Neural progenitor cell (in vitro differentiated cells): Measurements from ENCODE around the gene THYN1.
"Not testable (repeated sequence)": the region's sequence is repeated elsewhere in the genome, so short reads cannot be mapped to it uniquely, and the experiment has no call there.

Experiments
- EZH2 ChIP-seq: fragments of 200-600 bp; sonication (generic); IDR thresholded peaks from 2 replicates; pipeline ENCODE4 v1.6.1; 2017; ENCODE audit warnings: antibody characterized with exemption, mild to moderate bottlenecking, moderate library complexity
- TF ChIP-seq, protein P1 (sequence below): fragments of 200-600 bp; sonication (generic); IDR thresholded peaks from 2 replicates; pipeline ENCODE4 v1.5.1; 2017; ENCODE audit warnings: antibody characterized with exemption, mild to moderate bottlenecking

DNA sequence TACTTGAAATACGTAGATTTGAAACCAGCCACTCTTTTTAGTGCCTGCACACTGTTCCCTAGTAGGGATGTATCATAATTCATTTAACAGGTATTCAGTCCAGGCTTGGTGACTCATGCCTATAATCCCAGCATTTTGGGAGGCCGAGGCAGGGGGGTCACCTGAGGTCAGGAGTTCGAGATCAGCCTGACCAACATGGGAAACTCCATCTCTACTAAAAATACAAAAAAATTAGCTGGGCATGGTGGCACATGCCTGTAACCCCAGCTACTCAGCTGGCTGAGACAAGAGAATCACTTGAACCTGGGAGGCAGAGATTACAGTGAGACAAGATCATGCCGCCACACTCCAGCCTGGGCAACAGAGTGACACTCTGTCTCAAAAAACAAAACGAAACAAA is 31.2 kb upstream of the THYN1 start:
- TF ChIP-seq, protein P1, sequence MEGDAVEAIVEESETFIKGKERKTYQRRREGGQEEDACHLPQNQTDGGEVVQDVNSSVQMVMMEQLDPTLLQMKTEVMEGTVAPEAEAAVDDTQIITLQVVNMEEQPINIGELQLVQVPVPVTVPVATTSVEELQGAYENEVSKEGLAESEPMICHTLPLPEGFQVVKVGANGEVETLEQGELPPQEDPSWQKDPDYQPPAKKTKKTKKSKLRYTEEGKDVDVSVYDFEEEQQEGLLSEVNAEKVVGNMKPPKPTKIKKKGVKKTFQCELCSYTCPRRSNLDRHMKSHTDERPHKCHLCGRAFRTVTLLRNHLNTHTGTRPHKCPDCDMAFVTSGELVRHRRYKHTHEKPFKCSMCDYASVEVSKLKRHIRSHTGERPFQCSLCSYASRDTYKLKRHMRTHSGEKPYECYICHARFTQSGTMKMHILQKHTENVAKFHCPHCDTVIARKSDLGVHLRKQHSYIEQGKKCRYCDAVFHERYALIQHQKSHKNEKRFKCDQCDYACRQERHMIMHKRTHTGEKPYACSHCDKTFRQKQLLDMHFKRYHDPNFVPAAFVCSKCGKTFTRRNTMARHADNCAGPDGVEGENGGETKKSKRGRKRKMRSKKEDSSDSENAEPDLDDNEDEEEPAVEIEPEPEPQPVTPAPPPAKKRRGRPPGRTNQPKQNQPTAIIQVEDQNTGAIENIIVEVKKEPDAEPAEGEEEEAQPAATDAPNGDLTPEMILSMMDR: not testable (repeated sequence)
- TF ChIP-seq EZH2: not testable (repeated sequence)
